GM18499 (cell line): ENCODE measurements around the gene RHOBTB3.
"Not testable (repeated sequence)": the region's sequence is repeated elsewhere in the genome, so short reads cannot be mapped to it uniquely, and the experiment has no call there.

Source experiments
- ATAC-seq: cut with Tn5 transposase; IDR thresholded peaks from one replicate; pipeline ENCODE4 v1.9.1; 2021; ENCODE audit warnings: moderate number of reproducible peaks; ENCODE audit not compliant: insufficient read depth, unreplicated experiment

RHOBTB3 gene

GRCh38 chr5:95730730-95731570 lies at the start of gene RHOBTB3:
RHOBTB3 (plus strand) TSS chr5:95731336; CDS start chr5:95731683, 347 bp downstream.
- ATAC-seq, result no peak

- ATAC-seq, result no peak
Observed at GRCh38 chr5:95682891-95683290, 48.2 kb upstream of the RHOBTB3 start, which contains the start of gene SPATA9. SPATA9 (minus strand) TSS chr5:95682991; CDS start chr5:95682854, 137 bp downstream.

- no peak for ATAC-seq
Observed at GRCh38 chr5:95684361-95684760, 46.8 kb upstream of the RHOBTB3 start.

GRCh38 chr5:95686651-95687050 lies 44.5 kb upstream of the RHOBTB3 start:
- ATAC-seq, result no peak

GRCh38 chr5:95689680-95690079 lies 41.5 kb upstream of the RHOBTB3 start:
- no peak for ATAC-seq

- ATAC-seq, result no peak
Observed at GRCh38 chr5:95690333-95690732, 40.8 kb upstream of the RHOBTB3 start.

GRCh38 chr5:95697781-95698681 lies 33.1 kb upstream of the RHOBTB3 start:
- ATAC-seq, result no peak

GRCh38 chr5:95699337-95699736 lies 31.8 kb upstream of the RHOBTB3 start:
- no peak for ATAC-seq

GRCh38 chr5:95701074-95701473 lies 30.1 kb upstream of the RHOBTB3 start:
- no peak for ATAC-seq

- ATAC-seq, result no peak
Observed at GRCh38 chr5:95704150-95704549, 27.0 kb upstream of the RHOBTB3 start.

GRCh38 chr5:95706196-95706595 lies 24.9 kb upstream of the RHOBTB3 start:
- not testable (repeated sequence) for ATAC-seq

- no peak for ATAC-seq
Observed at GRCh38 chr5:95707055-95707454, 24.1 kb upstream of the RHOBTB3 start.

GRCh38 chr5:95707534-95708188 lies 23.5 kb upstream of the RHOBTB3 start:
- ATAC-seq, result not testable (repeated sequence)

GRCh38 chr5:95708876-95709275 lies 22.3 kb upstream of the RHOBTB3 start:
- no peak for ATAC-seq

GRCh38 chr5:95709967-95710650 lies 21.0 kb upstream of the RHOBTB3 start:
- no peak for ATAC-seq

GRCh38 chr5:95710651-95711500 lies 20.3 kb upstream of the RHOBTB3 start:
- not testable (repeated sequence) for ATAC-seq

- no peak for ATAC-seq
Observed at GRCh38 chr5:95711501-95712346, 19.4 kb upstream of the RHOBTB3 start.

- no peak for ATAC-seq
Observed at GRCh38 chr5:95712347-95712958, 18.7 kb upstream of the RHOBTB3 start.
